Nephron progenitor cell (in vitro differentiated cells): Measurements from ENCODE around the gene ZNF236.

Experiments
- DNase-seq: peaks from one replicate; pipeline ENCODE4 v3.0.0; 2021
- H3K27ac Mint-ChIP-seq: 2 replicates; pipeline ENCODE4 v1.8.0; 2021; ENCODE audit warnings: mild to moderate bottlenecking, moderate library complexity, mixed read lengths
- H3K27me3 Mint-ChIP-seq: 2 replicates; pipeline ENCODE4 v1.8.0; 2021; ENCODE audit warnings: mild to moderate bottlenecking, low read depth, mixed read lengths; ENCODE audit not compliant: poor library complexity
- H3K36me3 Mint-ChIP-seq: 2 replicates; pipeline ENCODE4 v1.8.0; 2021; ENCODE audit warnings: low read depth, mixed read lengths
- H3K4me1 Mint-ChIP-seq: 2 replicates; pipeline ENCODE4 v1.8.0; 2021; ENCODE audit warnings: mixed read lengths
- H3K4me3 Mint-ChIP-seq: 2 replicates; pipeline ENCODE4 v1.8.0; 2021; ENCODE audit warnings: mild to moderate bottlenecking, moderate library complexity, mixed read lengths
- H3K9me3 Mint-ChIP-seq: 2 replicates; pipeline ENCODE4 v1.8.0; 2021; ENCODE audit warnings: mild to moderate bottlenecking, moderate library complexity, mixed read lengths
- CTCF ChIP-seq: fragments of 200-600 bp; sonication (generic); IDR thresholded peaks from 2 replicates; pipeline ENCODE4 v1.5.0; 2021; ENCODE audit warnings: antibody characterized with exemption

ZNF236 gene

DNA sequence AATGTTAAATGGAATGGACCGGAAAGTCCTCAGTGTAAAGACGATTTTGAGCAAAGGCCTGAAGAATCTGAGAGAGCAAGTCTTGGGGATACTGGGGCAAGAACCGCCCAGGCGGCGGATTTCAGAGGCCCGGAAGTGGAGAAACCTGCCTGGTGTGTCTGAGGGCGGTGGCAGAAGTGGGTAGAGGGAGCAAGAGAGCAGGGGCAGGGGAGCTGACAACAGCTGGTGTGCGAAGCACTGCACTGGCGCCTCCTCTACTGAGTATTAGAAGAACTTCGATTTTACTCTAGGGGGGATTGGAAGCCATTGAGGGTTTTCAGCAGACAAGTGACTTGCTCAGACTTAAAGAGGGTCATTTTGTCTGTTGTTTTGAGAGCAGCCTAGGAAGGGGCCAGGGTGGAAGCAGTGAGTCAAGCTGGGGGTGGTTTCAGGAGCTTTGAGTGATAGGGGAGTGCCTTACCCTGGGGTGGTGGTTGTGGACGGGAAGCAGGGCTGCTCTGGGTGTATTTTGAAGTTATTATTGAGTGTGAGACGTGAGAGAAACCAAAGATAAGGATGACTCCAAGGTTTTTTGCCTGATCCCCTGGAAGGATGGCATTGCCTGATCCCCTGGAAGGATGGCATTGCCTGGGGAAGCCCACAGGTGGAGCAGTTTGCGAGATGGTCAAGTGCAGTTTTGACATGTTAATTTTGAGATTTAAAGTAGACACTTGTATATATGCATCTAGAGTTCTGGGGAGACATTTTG, 52.5 kb downstream of the ZNF236 start:
- no peak overlapping the region for H3K4me3 Mint-ChIP-seq
- no peak for TF ChIP-seq CTCF
- H3K27me3 Mint-ChIP-seq = no peaks in the 10 kb centered on the region
- H3K9me3 Mint-ChIP-seq = no peaks in the 10 kb centered on the region
- H3K36me3 Mint-ChIP-seq = peaks cover 22% of the 10 kb centered on the region
- DNase-seq = no peak
- no peak overlapping the region for H3K27ac Mint-ChIP-seq
- no peaks in the 10 kb centered on the region for H3K4me1 Mint-ChIP-seq

DNA sequence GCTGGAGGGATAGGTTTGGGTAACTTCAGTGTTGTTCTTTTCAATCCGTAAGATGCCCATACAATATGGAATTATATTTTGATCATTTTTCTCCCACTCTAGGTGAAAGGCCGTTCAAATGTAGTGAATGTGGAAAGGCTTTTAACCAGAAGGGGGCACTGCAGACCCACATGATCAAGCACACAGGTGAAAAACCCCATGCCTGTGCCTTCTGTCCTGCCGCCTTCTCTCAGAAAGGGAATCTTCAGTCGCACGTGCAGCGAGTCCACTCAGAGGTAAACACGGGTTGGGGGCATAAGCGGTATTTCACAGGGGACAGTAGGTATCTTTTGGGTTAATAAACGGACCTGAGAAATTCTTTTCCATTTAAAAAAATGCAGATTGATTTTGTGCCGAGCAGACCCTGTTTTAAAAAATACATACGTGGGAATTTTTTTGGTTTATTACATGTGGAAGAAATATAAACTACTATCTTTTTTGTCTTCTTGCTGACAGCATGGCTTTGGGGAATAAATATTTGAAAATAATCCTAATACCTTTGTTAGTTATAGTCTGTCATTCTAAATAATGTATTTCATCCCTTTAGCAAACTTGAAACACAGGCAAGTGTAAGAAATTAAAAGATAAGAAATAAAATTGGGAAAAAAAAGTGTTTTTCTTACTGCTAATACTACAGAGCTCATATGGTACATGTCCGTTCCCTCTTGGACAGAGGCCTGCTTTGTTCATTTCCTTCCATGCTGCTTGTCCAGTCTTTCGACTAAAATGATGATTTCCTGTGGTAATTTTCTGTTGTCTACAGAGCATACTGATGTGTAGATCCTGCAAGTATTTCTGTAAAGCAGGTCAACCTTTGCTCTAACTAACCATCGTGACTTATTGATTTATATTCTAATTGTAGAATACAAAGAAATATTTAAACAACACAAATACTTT, 53.3 kb downstream of the ZNF236 start:
- TF ChIP-seq CTCF = peak; percentile 71
- H3K27ac Mint-ChIP-seq = no peak overlapping the region
- no peaks in the 10 kb centered on the region for H3K9me3 Mint-ChIP-seq
- H3K36me3 Mint-ChIP-seq = peaks cover 19% of the 10 kb centered on the region
- DNase-seq = peak; percentile 57
- H3K4me1 Mint-ChIP-seq = no peaks in the 10 kb centered on the region
- H3K27me3 Mint-ChIP-seq = no peaks in the 10 kb centered on the region
- no peak overlapping the region for H3K4me3 Mint-ChIP-seq

DNA sequence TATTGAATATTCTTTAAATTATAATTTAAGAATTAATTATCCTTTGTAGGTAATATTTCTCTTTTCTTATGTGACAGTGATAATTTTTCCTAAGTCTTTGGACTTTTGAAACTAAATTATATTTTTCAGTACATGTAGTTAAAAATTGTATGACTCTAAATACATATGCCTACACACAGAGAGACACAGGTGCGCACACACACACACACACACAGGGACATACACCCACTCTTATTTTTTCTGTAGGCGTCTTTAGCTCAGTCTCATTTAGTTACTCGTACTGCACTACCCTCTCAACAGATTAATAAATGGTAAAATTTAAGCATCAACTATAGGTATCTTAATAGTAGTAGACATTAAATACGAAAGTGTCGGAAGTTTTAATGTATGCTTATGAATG, 56.1 kb downstream of the ZNF236 start:
- H3K27ac Mint-ChIP-seq = no peak overlapping the region
- H3K4me1 Mint-ChIP-seq = no peaks in the 10 kb centered on the region
- no peak for DNase-seq
- TF ChIP-seq CTCF = no peak
- H3K4me3 Mint-ChIP-seq = no peak overlapping the region
- no peaks in the 10 kb centered on the region for H3K27me3 Mint-ChIP-seq
- peaks cover 40% of the 10 kb centered on the region for H3K36me3 Mint-ChIP-seq
- H3K9me3 Mint-ChIP-seq = no peaks in the 10 kb centered on the region

DNA sequence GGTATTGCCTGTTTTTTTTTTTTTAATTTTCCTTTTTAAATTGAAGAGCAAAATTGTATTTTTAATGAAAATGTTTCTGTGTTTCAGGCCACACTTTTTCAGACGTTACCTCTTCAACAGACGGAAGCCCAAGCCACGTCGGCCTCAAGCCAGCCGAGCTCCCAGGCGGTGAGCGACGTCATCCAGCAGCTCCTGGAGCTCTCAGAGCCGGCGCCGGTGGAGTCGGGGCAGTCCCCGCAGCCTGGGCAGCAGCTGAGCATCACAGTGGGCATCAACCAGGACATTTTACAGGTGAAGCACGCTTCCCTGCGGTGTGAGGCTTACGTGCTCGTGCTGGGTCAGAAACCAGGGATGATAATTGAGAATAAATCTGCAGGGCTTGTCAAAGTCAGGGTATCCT, 57.7 kb downstream of the ZNF236 start:
- Mint-ChIP-seq H3K36me3 (peaks cover 51% of the 10 kb centered on the region), H3K9me3 (no peaks in the 10 kb centered on the region), H3K4me3 (no peak overlapping the region), H3K4me1 (no peaks in the 10 kb centered on the region), H3K27ac (no peak overlapping the region), H3K27me3 (peaks cover 2% of the 10 kb centered on the region)
- no peak for DNase-seq
- no peak for TF ChIP-seq CTCF

DNA sequence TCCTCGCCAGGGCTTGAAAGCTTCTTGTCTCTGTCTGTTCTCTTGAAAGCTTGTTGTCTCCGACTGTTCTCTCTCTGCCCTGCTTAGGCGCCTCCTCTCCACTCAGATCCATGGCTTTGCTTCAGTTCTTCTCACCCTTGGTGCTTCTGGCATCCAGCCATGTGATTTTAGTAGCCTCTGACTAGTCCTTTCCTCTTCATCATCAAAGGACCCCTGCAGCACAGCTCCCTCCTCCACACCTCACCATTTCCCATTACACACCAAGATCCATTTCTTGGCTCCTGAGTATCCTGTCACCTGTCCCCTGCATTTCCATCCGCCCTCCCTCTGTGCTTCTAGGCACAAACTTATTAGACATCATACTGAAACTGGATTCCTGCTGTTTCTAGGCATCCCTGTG, 59.4 kb downstream of the ZNF236 start:
- Mint-ChIP-seq H3K4me1 (no peaks in the 10 kb centered on the region), H3K4me3 (no peak overlapping the region), H3K9me3 (no peaks in the 10 kb centered on the region), H3K36me3 (peaks cover 57% of the 10 kb centered on the region), H3K27me3 (peaks cover 2% of the 10 kb centered on the region), H3K27ac (peak overlapping the region; percentile 88)
- no peak for DNase-seq
- TF ChIP-seq CTCF = no peak
